ENCODE data around the gene HMGB2.

Gene HMGB2

DNA sequence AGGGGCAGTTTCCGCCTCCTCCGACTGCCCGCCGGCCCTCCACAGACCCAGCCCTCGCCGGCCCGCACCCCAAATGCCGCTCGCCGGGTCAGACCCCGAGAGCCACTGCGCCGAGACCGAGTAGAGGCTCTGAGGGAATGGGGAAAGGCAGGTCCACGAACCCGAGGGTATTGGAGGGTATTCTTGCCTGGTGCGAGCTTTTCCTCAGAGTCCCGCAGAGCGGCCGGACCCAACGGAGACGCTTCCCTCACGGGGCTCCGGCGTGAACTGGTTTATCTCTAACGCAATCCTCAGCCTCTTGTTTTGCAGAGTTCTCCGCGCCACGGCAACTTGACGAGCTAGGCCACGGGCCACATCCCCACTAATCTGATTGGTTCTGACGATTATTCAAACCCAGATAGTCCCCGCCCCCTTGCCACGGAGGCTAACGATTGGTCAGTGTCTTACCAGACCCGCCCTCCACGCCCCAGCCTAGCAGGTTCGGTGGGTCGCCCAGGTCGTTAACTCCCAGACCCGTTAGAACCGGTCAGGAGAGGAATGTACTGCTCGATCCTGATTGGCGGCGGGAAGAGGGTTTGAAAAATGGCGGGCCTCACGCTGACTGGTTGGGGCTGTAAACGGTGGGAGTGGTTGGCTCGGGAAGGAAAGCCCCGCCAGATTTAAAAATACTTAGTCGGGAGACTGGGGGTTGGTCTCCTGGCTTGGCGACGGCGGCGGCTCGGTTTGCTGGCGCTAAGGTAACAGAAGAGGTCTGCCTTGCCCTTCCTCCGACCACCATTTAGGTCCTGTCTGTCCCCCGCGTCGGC lies at the start of gene HMGB2:
TSS of gene HMGB2 (minus strand) at position 274 of the 806 bp plus-strand sequence. CDS start 709 bp downstream, outside the sequence.
- DNase-seq (ENCODE audit: low read depth, low spot score): peak; percentile 100

GRCh38 chr4:173382349-173382748 lies 48.2 kb upstream of the HMGB2 start:
- DNase-seq (ENCODE audit: low read depth, low spot score): no peak

- no peak for DNase-seq (ENCODE audit: low read depth, low spot score)
Measured at GRCh38 chr4:173381610-173382009, 47.5 kb upstream of the HMGB2 start.

- DNase-seq (ENCODE audit: low read depth, low spot score): no peak
Measured at GRCh38 chr4:173380987-173381386, 46.8 kb upstream of the HMGB2 start.

DNA sequence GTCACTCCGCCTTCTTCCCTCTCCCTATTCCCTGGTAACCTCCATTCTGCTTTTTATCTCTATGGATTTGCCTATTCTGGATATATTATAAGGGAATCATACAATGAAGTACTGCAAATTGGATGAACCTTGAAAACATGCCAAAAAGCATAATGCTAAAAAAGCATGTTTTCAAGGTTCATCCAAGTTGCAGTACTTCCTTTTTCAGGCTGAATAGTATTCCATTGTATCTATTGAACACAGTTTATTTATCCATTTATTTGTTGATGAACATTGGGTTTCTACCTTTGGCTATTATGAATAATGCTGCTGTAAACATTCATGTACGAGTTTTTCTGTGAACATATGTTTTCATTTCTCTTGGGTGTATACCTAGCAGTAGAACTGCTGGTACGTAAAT lies 45.8 kb upstream of the HMGB2 start:
- DNase-seq (ENCODE audit: low read depth, low spot score): no peak

- no peak for DNase-seq (ENCODE audit: low read depth, low spot score)
Measured at GRCh38 chr4:173374588-173374987, 40.4 kb upstream of the HMGB2 start.

GRCh38 chr4:173371292-173372192 lies 37.4 kb upstream of the HMGB2 start:
- peak; percentile 87 for DNase-seq (ENCODE audit: low read depth, low spot score)

- DNase-seq (ENCODE audit: low read depth, low spot score): peak; percentile 98
Measured at GRCh38 chr4:173370477-173371291, 36.5 kb upstream of the HMGB2 start, which contains the start of gene SAP30. SAP30 (plus strand) TSS chr4:173370954; CDS start chr4:173371183, 229 bp downstream.

DNA sequence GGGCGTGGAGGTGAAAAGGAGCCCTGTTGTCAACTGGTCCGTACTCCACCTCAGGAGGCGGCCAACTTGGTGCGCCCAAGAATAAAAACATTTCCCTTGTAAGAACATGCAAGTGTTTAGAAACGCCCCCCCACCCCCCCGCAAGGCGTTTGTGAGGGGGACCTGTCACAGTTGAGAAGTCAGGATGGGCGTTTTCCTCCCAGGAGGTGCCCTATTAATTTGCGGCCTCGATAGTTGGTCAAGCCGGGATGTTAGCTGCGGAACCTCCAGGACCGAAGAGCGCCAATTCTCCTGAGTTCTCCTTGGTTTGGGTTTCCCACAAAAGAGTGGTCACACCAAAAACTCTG lies 35.9 kb upstream of the HMGB2 start:
- DNase-seq (ENCODE audit: low read depth, low spot score): no peak

GRCh38 chr4:173367946-173368345 lies 33.8 kb upstream of the HMGB2 start:
- DNase-seq (ENCODE audit: low read depth, low spot score): no peak

- no peak for DNase-seq (ENCODE audit: low read depth, low spot score)
Measured at GRCh38 chr4:173367285-173367684, 33.1 kb upstream of the HMGB2 start.

DNA sequence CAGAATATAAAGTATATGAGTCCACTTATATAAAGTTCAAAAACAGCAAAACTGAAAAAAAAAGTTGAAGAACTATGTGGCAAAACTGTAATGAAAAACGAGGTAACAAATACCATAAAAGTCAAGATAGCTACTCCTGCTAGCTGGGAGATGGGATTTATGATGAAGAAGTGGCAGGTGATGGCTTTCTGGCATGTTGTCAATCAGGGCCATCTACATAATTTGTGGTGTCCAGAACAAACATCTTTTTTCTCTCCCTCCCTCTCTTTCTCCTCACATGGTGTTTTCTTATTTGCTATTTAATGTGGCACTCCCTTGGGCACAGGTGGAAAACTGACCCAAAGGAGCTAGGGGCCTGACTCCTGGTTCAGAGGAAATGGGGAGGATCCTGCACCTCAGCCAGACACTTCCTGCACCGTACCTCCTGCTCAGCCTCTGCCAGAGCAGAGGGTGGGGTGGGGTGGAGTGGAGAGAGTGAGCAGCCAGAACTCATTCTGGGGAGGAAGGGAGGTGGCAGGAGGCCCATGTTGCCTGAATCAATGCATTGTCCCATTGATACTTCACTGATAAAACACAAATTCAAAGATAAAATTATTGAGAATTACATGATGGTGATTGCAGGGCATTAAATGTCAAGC lies 31.3 kb upstream of the HMGB2 start:
- DNase-seq (ENCODE audit: low read depth, low spot score): no peak

GRCh38 chr4:173362666-173363065 lies 28.5 kb upstream of the HMGB2 start:
- no peak for DNase-seq (ENCODE audit: low read depth, low spot score)

GRCh38 chr4:173360587-173361221 lies 26.5 kb upstream of the HMGB2 start:
- DNase-seq (ENCODE audit: low read depth, low spot score): no peak

DNA sequence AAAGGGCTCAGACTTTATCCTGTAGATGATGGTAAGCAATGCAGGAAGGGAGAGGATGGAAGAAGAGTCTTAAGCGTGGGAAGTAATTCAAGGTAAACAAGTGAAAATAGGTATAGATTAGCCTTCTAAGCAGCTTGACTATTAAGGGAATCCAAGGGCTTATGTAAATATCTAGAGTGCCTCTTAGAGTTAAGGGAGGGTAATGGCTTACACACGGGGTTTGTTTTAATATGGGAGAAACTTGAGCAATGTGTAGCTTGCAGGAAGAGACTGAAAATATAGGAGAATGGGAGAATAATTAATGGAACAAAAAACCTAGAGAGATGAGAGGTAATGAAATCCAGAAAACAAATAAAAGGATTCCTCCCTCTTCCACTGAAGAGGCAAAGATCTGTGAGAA lies 23.8 kb upstream of the HMGB2 start:
- DNase-seq (ENCODE audit: low read depth, low spot score): no peak

DNA sequence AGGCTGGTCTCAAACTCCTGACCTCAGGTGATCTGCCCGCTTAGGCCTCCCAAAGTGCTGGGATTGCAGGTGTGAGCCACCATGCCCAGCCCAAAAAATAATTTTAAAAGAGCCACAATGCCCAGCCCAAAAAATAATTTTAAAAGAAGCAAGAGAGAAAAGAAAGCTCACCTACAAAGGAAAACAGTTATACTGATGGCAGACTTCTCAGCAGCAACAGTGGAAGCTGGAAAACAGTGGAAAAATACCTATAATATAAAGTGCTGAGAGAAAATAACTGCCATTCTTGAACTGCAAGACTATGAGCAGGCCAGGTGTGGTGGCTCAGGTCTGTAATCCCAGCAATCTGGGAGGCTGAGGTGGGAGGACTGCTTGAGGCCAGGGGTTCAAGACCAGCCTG lies 13.3 kb upstream of the HMGB2 start:
- no peak for DNase-seq (ENCODE audit: low read depth, low spot score)

GRCh38 chr4:173346074-173346473 lies 11.9 kb upstream of the HMGB2 start:
- no peak for DNase-seq (ENCODE audit: low read depth, low spot score)

- DNase-seq (ENCODE audit: low read depth, low spot score): no peak
Measured at GRCh38 chr4:173345648-173346047, 11.5 kb upstream of the HMGB2 start.

DNA sequence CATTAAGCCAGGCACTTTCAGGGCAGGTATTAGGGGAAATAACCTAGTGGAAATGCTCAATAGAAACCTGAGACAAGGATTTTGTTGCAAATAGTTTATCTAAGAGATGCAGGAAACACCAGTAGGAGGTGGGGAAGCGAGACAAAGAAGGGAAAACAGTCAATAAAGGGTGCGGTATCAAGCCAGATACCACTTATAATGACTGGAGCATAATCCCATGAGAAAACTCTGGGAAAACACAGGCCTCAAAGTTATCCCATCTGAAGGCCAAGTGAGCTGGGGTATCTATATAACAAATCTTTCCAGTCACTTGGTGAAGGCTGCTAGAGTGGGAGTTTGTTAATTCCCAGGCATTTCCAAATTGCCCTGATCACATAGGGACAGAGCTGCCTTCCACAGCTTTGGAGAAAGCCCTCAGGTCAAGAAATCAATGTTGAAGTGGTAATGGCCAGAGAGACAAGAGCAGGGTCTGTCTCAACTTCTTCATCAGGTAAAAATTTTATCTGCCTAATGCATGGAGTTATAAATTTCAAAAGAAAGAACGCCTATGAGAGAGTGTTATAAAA lies 9.8 kb upstream of the HMGB2 start:
- DNase-seq (ENCODE audit: low read depth, low spot score): peak; percentile 30

- DNase-seq (ENCODE audit: low read depth, low spot score): no peak
Measured at GRCh38 chr4:173337463-173337862, 3.3 kb upstream of the HMGB2 start.

All from ELF-1 (cell line).